Left renal cortex interstitium (tissue), 4 donors: Measurements from ENCODE around the gene EFNA5. TPM values are rescaled to one million over a fixed set of nuclear protein-coding genes. Genes with fewer than 3 reads are reported as not detected.
"Not testable (repeated sequence)": the region's sequence is repeated elsewhere in the genome, so short reads cannot be mapped to it uniquely, and the experiment has no call there.

ENCODE experiments used
- DNase-seq, 4 donors: peaks; one replicate each; pipeline ENCODE4 v3.0.0-alpha.2; 2013; ENCODE audit warnings: low read depth in 4 of 4, low spot score in 2 of 4, missing footprints in 1 of 4
- polyA plus RNA-seq, 4 donors: library from polyadenylated mRNA; unstranded; fragments of 120-200 nt; gene quantifications; one replicate each; pipeline ENCODE4 v1.2.1, GENCODE V29; 2013; ENCODE audit not compliant: insufficient read length in 4 of 4

Gene EFNA5
- polyA plus RNA-seq, 4 donors = 23.3 to 28.7 (median 26.9) TPM

- no peak for DNase-seq
These were observed 313.8 kb downstream of the EFNA5 start for GRCh38 chr5:107356891-107357290.

GRCh38 chr5:107352576-107352975, 318.2 kb downstream of the EFNA5 start:
- DNase-seq = no peak

DNA sequence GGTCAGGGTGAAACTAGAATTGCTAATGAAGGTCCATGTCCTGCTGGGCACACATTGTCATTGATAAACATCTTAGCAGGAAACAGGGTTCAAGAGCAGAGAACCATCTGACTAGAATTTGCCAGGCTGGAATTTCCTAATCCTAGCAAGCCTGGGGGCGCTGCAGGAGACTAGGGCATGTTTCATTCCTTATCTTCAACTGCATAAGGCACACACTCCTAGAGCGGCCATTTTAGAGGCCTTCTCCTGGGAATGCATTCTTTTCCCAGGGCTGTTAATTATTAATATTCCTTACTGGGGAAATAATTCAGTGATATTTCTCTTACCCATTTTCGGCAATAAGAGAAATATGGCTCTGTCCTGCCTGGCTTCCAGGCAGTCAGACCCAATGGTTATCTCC, 324.2 kb downstream of the EFNA5 start:
- DNase-seq = not testable (repeated sequence)

GRCh38 chr5:107342371-107342770, 328.4 kb downstream of the EFNA5 start:
- no peak for DNase-seq

DNA sequence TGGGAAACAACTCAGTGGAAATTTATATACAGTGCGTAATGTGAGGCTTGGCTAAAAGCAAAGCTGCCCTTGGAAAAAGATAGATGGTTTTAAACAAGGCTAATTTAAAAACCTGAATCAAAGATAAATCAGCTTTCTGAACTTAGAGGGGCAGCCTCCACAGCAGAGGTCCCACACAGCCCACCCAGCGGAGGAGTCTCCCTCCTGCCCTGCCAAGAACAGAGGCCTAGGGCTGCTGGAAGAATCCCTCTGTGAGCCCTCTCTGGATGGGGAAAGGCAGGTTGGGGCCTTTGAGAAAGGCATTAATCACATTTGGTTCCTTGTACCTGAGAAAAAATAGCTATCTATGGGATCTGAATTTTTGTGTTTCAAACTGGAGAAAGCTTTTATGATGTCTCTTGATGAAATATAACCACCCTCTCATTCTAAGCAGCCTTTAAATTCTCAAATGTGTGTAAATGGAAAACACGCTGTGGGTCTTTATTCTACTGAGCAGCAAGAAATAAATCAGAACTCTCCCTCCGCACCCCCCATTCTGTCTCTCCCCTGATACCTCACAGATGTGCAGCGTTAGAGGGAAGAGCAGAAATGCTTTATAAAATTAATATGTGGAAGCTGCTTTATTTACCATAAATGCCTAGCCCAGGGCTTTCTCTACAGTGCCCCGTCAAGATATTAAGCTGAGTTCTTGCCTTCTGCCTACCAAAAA, 329.2 kb downstream of the EFNA5 start:
- peak in 2 of 4 donors; percentile 25 to 39 for DNase-seq

DNA sequence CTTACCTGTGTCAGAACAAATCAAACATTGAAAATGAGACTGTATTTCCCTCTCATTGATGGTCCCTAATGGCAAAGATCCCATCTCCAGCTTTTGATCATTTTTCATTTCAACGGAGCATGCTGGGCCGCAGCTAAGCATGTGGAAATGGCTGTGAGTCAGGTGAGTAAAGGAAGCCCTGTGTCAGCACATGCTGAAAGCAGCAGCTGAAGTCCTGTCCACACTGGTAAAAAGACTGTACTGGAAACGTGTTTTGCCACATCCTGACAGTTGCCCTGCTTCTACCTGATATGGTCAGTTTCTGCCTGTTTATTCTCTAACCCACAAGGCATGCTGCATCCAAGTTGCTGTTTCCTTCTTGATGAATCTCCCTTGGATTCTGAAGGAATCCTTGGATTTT, 330.1 kb downstream of the EFNA5 start:
- no peak for DNase-seq

GRCh38 chr5:107338335-107338734, 332.4 kb downstream of the EFNA5 start:
- no peak for DNase-seq

DNA sequence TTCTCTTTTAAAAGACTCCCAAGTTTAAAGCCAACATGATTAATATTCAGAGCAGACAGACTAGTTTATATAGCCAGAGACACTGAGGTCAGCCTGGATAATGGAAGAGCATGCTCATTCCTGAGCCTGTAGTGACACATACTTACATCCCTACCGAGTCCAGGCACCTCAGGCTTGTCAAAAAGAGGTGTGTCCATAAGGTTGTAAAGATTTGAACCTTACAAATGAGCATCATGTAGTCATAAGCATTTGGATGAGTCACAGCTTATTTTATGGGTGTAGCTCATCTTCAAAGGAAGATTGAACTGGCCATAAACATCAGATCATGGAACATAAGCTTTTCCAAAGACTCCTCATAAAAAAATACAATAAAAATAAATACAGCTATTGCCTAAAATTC, 333.5 kb downstream of the EFNA5 start:
- DNase-seq = no peak

GRCh38 chr5:107331882-107332281, 338.9 kb downstream of the EFNA5 start:
- DNase-seq = no peak

GRCh38 chr5:107331312-107331711, 339.4 kb downstream of the EFNA5 start:
- DNase-seq = no peak

- no peak for DNase-seq
These were observed 339.8 kb downstream of the EFNA5 start for GRCh38 chr5:107330903-107331302.

DNA sequence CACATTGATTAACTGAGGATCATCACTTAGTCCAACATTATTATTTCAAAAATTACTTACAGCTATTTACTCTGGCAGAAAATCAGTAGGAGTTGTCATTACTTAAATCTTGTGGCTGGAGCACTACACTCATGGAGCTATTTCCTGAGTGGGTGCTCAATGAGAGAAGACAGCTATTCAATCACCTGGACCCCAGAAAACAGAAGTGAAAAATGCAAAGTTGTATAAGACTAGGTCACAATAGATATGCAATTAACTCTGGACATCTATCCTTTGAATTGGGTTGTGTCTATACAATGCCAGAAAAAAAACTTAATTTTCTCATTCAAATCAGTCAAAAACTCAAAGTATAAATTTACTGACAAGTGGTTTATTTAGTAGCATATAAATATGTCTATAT, 340.9 kb downstream of the EFNA5 start:
- DNase-seq = no peak
